HG02642 (cell line): Measurements from ENCODE around the gene TNF.

Experiments
- ATAC-seq: cut with Tn5 transposase; IDR thresholded peaks from one replicate; pipeline ENCODE4 v1.9.1; 2021; ENCODE audit warnings: mild to moderate bottlenecking; ENCODE audit not compliant: unreplicated experiment, poor library complexity

The TNF gene

GRCh38 chr6:31575335-31575901 lies at the start of gene TNF:
TNF (plus strand) TSS chr6:31575565; CDS start chr6:31575742, 177 bp downstream.
- no peak for ATAC-seq

GRCh38 chr6:31525932-31526591 lies 49.3 kb upstream of the TNF start:
- ATAC-seq = no peak

- no peak for ATAC-seq
These were observed 47.0 kb upstream of the TNF start for GRCh38 chr6:31528307-31528777.

GRCh38 chr6:31528821-31529328 lies 46.5 kb upstream of the TNF start, which contains the start of gene MCCD1:
MCCD1 (plus strand) TSS chr6:31528962; CDS start chr6:31529015, 53 bp downstream.
- no peak for ATAC-seq

- ATAC-seq = no peak
These were observed 45.8 kb upstream of the TNF start for GRCh38 chr6:31529329-31530150.

- ATAC-seq = no peak
These were observed 44.7 kb upstream of the TNF start for GRCh38 chr6:31530659-31531058.

- no peak for ATAC-seq
These were observed 44.2 kb upstream of the TNF start for GRCh38 chr6:31531162-31531561.

GRCh38 chr6:31531771-31532643 lies 43.4 kb upstream of the TNF start:
- ATAC-seq = no peak

GRCh38 chr6:31532644-31533454 lies 42.5 kb upstream of the TNF start:
- ATAC-seq = no peak

GRCh38 chr6:31533455-31533841 lies 41.9 kb upstream of the TNF start:
- ATAC-seq = no peak

- ATAC-seq = no peak
These were observed 41.4 kb upstream of the TNF start for GRCh38 chr6:31534011-31534410.

GRCh38 chr6:31534521-31535040 lies 40.8 kb upstream of the TNF start:
- no peak for ATAC-seq

GRCh38 chr6:31535538-31536324 lies 39.6 kb upstream of the TNF start:
- ATAC-seq = no peak

- ATAC-seq = no peak
These were observed 36.5 kb upstream of the TNF start for GRCh38 chr6:31538805-31539400.

- ATAC-seq = no peak
These were observed 34.7 kb upstream of the TNF start for GRCh38 chr6:31540640-31541039.

GRCh38 chr6:31541059-31541657 lies 34.2 kb upstream of the TNF start:
- ATAC-seq = no peak
